H9 (cell line): Measurements from ENCODE around the gene ZNF618. TPM values are rescaled to one million over a fixed set of nuclear protein-coding genes. Genes with fewer than 3 reads are reported as not detected.

ENCODE experiments used
- DNase-seq: peaks from one replicate; pipeline ENCODE4 v3.0.0-alpha.2; 2017
- H2AFZ ChIP-seq: one replicate; pipeline ENCODE4 v1.6.1; 2013; ENCODE audit warnings: mild to moderate bottlenecking, low read length, control low read depth, moderate library complexity
- H2AK5ac ChIP-seq: 2 replicates; pipeline ENCODE4 v1.6.1; 2013; ENCODE audit warnings: low read length, control low read depth, mixed read lengths; ENCODE audit not compliant: insufficient read length
- H2BK120ac ChIP-seq: one replicate; pipeline ENCODE4 v1.6.1; 2013; ENCODE audit warnings: low read depth, mild to moderate bottlenecking, low read length, control low read depth, inconsistent platforms; ENCODE audit not compliant: poor library complexity, severe bottlenecking
- H2BK12ac ChIP-seq: 2 replicates; pipeline ENCODE4 v1.6.1; 2013; ENCODE audit warnings: low read length, control low read depth, mixed read lengths, low read depth; ENCODE audit not compliant: insufficient read length
- H2BK15ac ChIP-seq: 2 replicates; pipeline ENCODE4 v1.6.1; 2013; ENCODE audit warnings: low read depth, low read length, control low read depth
- H2BK20ac ChIP-seq: one replicate; pipeline ENCODE4 v1.6.1; 2013; ENCODE audit warnings: low read depth, mild to moderate bottlenecking, low read length, control low read depth, inconsistent platforms; ENCODE audit not compliant: poor library complexity, severe bottlenecking
- H2BK5ac ChIP-seq: 2 replicates; pipeline ENCODE4 v1.6.1; 2013; ENCODE audit warnings: low read length, control low read depth, mixed read lengths; ENCODE audit not compliant: insufficient read length
- H3K14ac ChIP-seq: 2 replicates; pipeline ENCODE4 v1.6.1; 2013; ENCODE audit warnings: low read length, control low read depth; ENCODE audit not compliant: insufficient read depth
- H3K18ac ChIP-seq: 2 replicates; pipeline ENCODE4 v1.6.1; 2013; ENCODE audit warnings: low read depth, mild to moderate bottlenecking, mixed read lengths, low read length, control low read depth; ENCODE audit not compliant: insufficient read length
- H3K23ac ChIP-seq: 2 replicates; pipeline ENCODE4 v1.6.1; 2013; ENCODE audit warnings: low read length, control low read depth, mixed read lengths, low read depth; ENCODE audit not compliant: insufficient read length
- H3K23me2 ChIP-seq: 2 replicates; pipeline ENCODE4 v1.6.1; 2013; ENCODE audit warnings: low read depth, mild to moderate bottlenecking, mixed read lengths, low read length, control low read depth; ENCODE audit not compliant: insufficient read length, poor library complexity, severe bottlenecking
- H3K27ac ChIP-seq: 2 replicates; pipeline ENCODE4 v1.5.1; 2013; ENCODE audit warnings: low read length, control low read depth, mixed read lengths, low read depth; ENCODE audit not compliant: insufficient read length
- H3K27me3 ChIP-seq: 2 replicates; pipeline ENCODE4 v1.6.1; 2013; ENCODE audit warnings: low read length, control low read depth, inconsistent platforms; ENCODE audit not compliant: insufficient read depth
- H3K4ac ChIP-seq: 2 replicates; pipeline ENCODE4 v1.6.1; 2013; ENCODE audit warnings: low read depth, mild to moderate bottlenecking, control low read depth, inconsistent platforms, low read length, moderate library complexity
- H3K4me1 ChIP-seq: 2 replicates; pipeline ENCODE4 v1.6.1; 2013; ENCODE audit warnings: low read length, control low read depth, inconsistent platforms; ENCODE audit not compliant: insufficient read depth
- H3K4me2 ChIP-seq: 2 replicates; pipeline ENCODE4 v1.6.1; 2013; ENCODE audit warnings: low read length, control low read depth, mixed read lengths; ENCODE audit not compliant: insufficient read length, insufficient read depth
- H3K56ac ChIP-seq: 2 replicates; pipeline ENCODE4 v1.6.1; 2013; ENCODE audit warnings: low read depth, mild to moderate bottlenecking, mixed read lengths, low read length, control low read depth; ENCODE audit not compliant: insufficient read length
- H3K79me1 ChIP-seq: 2 replicates; pipeline ENCODE4 v1.6.1; 2013; ENCODE audit warnings: low read depth, mild to moderate bottlenecking, moderate library complexity, low read length, control low read depth, inconsistent platforms; ENCODE audit not compliant: insufficient read depth, poor library complexity, severe bottlenecking
- H3K79me2 ChIP-seq: 2 replicates; pipeline ENCODE4 v1.6.1; 2013; ENCODE audit warnings: low read length, control low read depth, inconsistent platforms; ENCODE audit not compliant: insufficient read depth
- H3K9ac ChIP-seq: 2 replicates; pipeline ENCODE4 v1.6.1; 2013; ENCODE audit warnings: low read length, control low read depth, mixed read lengths; ENCODE audit not compliant: insufficient read length; ENCODE audit errors: extremely low read depth
- H3K9me3 ChIP-seq: one replicate; pipeline ENCODE4 v1.6.1; 2013; ENCODE audit warnings: low read depth, low read length, inconsistent platforms; ENCODE audit not compliant: control insufficient read depth
- H3T11ph ChIP-seq: one replicate; pipeline ENCODE4 v1.6.1; 2013; ENCODE audit warnings: mild to moderate bottlenecking, low read length, control low read depth, inconsistent platforms
- H4K20me1 ChIP-seq: one replicate; pipeline ENCODE4 v1.6.1; 2013; ENCODE audit not compliant: control insufficient read depth, insufficient read length, insufficient read depth
- H4K5ac ChIP-seq: 2 replicates; pipeline ENCODE4 v1.6.1; 2013; ENCODE audit warnings: low read depth, mild to moderate bottlenecking, mixed read lengths, low read length, control low read depth; ENCODE audit not compliant: insufficient read length
- H4K8ac ChIP-seq: replicated peaks from 2 replicates; pipeline ENCODE4 v1.6.1; 2013; ENCODE audit warnings: low read length, control low read depth, mixed read lengths, low read depth; ENCODE audit not compliant: insufficient read length
- H4K91ac ChIP-seq: 2 replicates; pipeline ENCODE4 v1.6.1; 2013; ENCODE audit warnings: low read depth, mild to moderate bottlenecking, moderate library complexity, mixed read lengths, low read length, control low read depth; ENCODE audit not compliant: insufficient read length
- H3K27ac Mint-ChIP-seq, 3 experiments: 2 replicates in 2 of 3; 3 replicates in 1 of 3; pipeline ENCODE4 v1.8.0; 2020 to 2021; ENCODE audit warnings: mixed read lengths in 3 of 3, mild to moderate bottlenecking in 1 of 3, moderate library complexity in 1 of 3
- H3K27me3 Mint-ChIP-seq: 2 replicates; pipeline ENCODE4 v1.8.0; 2021; ENCODE audit warnings: low read depth, mild to moderate bottlenecking, moderate library complexity, mixed read lengths
- H3K36me3 Mint-ChIP-seq, 3 experiments: 2 replicates in 2 of 3; 3 replicates in 1 of 3; pipeline ENCODE4 v1.8.0; 2020 to 2021; ENCODE audit warnings: low read depth in 3 of 3, mixed read lengths in 3 of 3; ENCODE audit not compliant: insufficient read depth in 1 of 3
- H3K4me1 Mint-ChIP-seq, 2 experiments: 2 replicates each; pipeline ENCODE4 v1.8.0; 2020; ENCODE audit warnings: mixed read lengths in 2 of 2
- H3K4me3 Mint-ChIP-seq, 2 experiments: 2 replicates in 1 of 2; 3 replicates in 1 of 2; pipeline ENCODE4 v1.8.0; 2020 to 2021; ENCODE audit warnings: mild to moderate bottlenecking in 2 of 2, mixed read lengths in 2 of 2, moderate library complexity in 1 of 2
- H3K9me3 Mint-ChIP-seq, 2 experiments: 2 replicates in 1 of 2; 3 replicates in 1 of 2; pipeline ENCODE4 v1.8.0; 2020; ENCODE audit warnings: mild to moderate bottlenecking in 2 of 2, mixed read lengths in 2 of 2, moderate library complexity in 1 of 2
- CTCF ChIP-seq: fragments of 200-600 bp; sonication (generic); conservative IDR thresholded peaks from 3 replicates; pipeline ENCODE4 v1.8.0; 2021; ENCODE audit warnings: antibody characterized with exemption, mild to moderate bottlenecking
- WGBS: extraction: QIAGEN DNeasy Blood & Tissue Kit; methylation state at CpG from one replicate; pipeline ENCODE4 v1.1.7; 2013; ENCODE audit warnings: missing lambda C conversion rate, low lambda C conversion rate, mixed read lengths; ENCODE audit not compliant: insufficient read length; ENCODE audit errors: extremely low coverage; 5-methylcytosine and 5-hydroxymethylcytosine counted together
- total RNA-seq: library from RNA; stranded (reverse); gene quantifications from 2 replicates; pipeline ENCODE4 v1.2.1, GENCODE V29; 2021

The ZNF618 gene
- total RNA-seq, 1 experiment from 2014 or later, result 13.6 TPM

DNA sequence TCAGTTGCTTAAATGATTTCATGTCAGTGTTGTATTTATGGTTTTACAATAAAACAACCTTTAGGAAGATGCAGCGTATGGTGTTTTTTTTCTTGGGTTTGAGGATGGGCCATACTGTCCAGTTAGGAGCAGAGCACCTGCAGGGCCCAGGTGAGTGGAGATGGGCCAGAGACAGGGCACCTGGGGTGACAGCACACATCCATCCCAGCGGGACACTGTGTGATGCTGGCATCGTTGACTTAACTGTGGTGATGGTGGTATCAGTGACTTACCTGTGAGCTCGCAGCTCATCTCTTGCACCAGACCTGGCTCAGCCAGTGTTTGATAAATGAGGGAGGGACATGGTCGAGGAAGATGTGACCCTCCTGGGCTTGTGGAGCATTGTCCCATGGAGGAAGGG lies 180.4 kb downstream of the ZNF618 start:
- Histone ChIP-seq H3T11ph (no peak overlapping the region), H2BK12ac (no peak overlapping the region), H4K20me1 (no peaks in the 10 kb centered on the region), H4K8ac (no peak overlapping the region), H2BK120ac (no peak overlapping the region), H3K79me2 (no peaks in the 10 kb centered on the region), H3K4me1 (no peaks in the 10 kb centered on the region), H2BK20ac (no peak overlapping the region), H2AK5ac (no peak overlapping the region), H3K27me3 (no peaks in the 10 kb centered on the region), H4K5ac (no peak overlapping the region), H4K91ac (no peak overlapping the region), H3K18ac (no peak overlapping the region), H3K9ac (no peak overlapping the region), H2BK5ac (no peak overlapping the region), H2AFZ (no peak overlapping the region), H3K9me3 (no peaks in the 10 kb centered on the region), H3K27ac (no peak overlapping the region), H3K4ac (no peak overlapping the region), H3K23ac (no peak overlapping the region), H3K4me2 (no peak overlapping the region), H3K23me2 (no peaks in the 10 kb centered on the region), H3K56ac (no peak overlapping the region), H3K14ac (no peak overlapping the region), H3K79me1 (no peaks in the 10 kb centered on the region), H2BK15ac (no peak overlapping the region)
- no peak overlapping the region for H3K4me3 Mint-ChIP-seq
- H3K27ac Mint-ChIP-seq, result no peak overlapping the region; a peak in 1 of 7 replicates
- peaks cover 0 to 25% (median 15%) of the 10 kb centered on the region in 3 experiments; a peak in 5 of 7 replicates for H3K36me3 Mint-ChIP-seq
- no CpG with 5 or more reads among the region's 5 CpGs for WGBS
- DNase-seq, result peak; percentile 14
- H3K27me3 Mint-ChIP-seq, result no peaks in the 10 kb centered on the region
- peaks cover 2 to 11% of the 10 kb centered on the region in 2 experiments for H3K4me1 Mint-ChIP-seq
- no peaks in the 10 kb centered on the region; a peak in 1 of 5 replicates for H3K9me3 Mint-ChIP-seq
- no peak for TF ChIP-seq CTCF
